H1 (cell line): ENCODE data around the gene AADACL2. TPM values are rescaled to one million over a fixed set of nuclear protein-coding genes. Genes with fewer than 3 reads are reported as not detected.

ENCODE experiments used
- CTCF ChIA-PET: fragments of 300-600 bp; sonication (Branson Sonifier 250); formaldehyde crosslinking; loops from one replicate; lab custom pipeline; 2021; ENCODE audit not compliant: partially characterized antibody; lab: Charles Lee
- POLR2A ChIA-PET: fragments of 300-600 bp; sonication (Branson Sonifier 250); formaldehyde crosslinking; loops from one replicate; lab custom pipeline; 2021; ENCODE audit warnings: inconsistent platforms; ENCODE audit not compliant: partially characterized antibody; lab: Charles Lee
- DNase-seq, 2 experiments: peaks; one replicate each; pipeline versions ENCODE4 v3.0.0 to v3.0.0-alpha.2; 2010 to 2022; ENCODE audit warnings: low spot score in 2 of 2, low read depth in 1 of 2, mixed read lengths in 1 of 2
- FAIRE-seq: peaks from 2 replicates; lab custom pipeline; 2011; peaks lifted over from hg19 to GRCh38; lab: Jason Lieb, UNC
- H2AFZ ChIP-seq: 2 replicates; pipeline ENCODE4 v1.8.1; 2012; ENCODE audit warnings: low read length, inconsistent platforms
- H2AK5ac ChIP-seq: 2 replicates; pipeline ENCODE4 v1.6.1; 2013; ENCODE audit warnings: low read depth, low read length
- H2BK120ac ChIP-seq: replicated peaks from 2 replicates; pipeline ENCODE3; 2013; ENCODE audit warnings: low read depth, low read length, inconsistent platforms
- H2BK12ac ChIP-seq: 2 replicates; pipeline ENCODE4 v1.6.1; 2013; ENCODE audit warnings: low read depth, low read length
- H2BK15ac ChIP-seq: 2 replicates; pipeline ENCODE4 v1.6.1; 2013; ENCODE audit warnings: low read length
- H2BK20ac ChIP-seq: 2 replicates; pipeline ENCODE4 v1.6.1; 2013; ENCODE audit warnings: low read length
- H2BK5ac ChIP-seq: 2 replicates; pipeline ENCODE4 v1.6.1; 2013; ENCODE audit warnings: low read depth, low read length
- H3K14ac ChIP-seq: 2 replicates; pipeline ENCODE4 v1.6.1; 2013; ENCODE audit warnings: inconsistent platforms; ENCODE audit not compliant: insufficient read length
- H3K18ac ChIP-seq: 2 replicates; pipeline ENCODE4 v1.6.1; 2013; ENCODE audit warnings: low read length; ENCODE audit errors: extremely low read depth
- H3K23ac ChIP-seq: 2 replicates; pipeline ENCODE4 v1.6.1; 2013; ENCODE audit warnings: inconsistent platforms; ENCODE audit not compliant: insufficient read length
- H3K23me2 ChIP-seq: 2 replicates; pipeline ENCODE4 v1.6.1; 2013; ENCODE audit warnings: low read depth, low read length
- H3K27ac ChIP-seq: 2 replicates; pipeline ENCODE4 v1.6.1; 2011; ENCODE audit warnings: low read depth, low read length, inconsistent platforms
- H3K27me3 ChIP-seq, 4 experiments: replicated peaks in 1 of 4; 1 replicate in 1 of 4; 2 replicates in 3 of 4; pipeline versions ENCODE4 v1.6.1 to v1.8.1; 2011 to 2013; ENCODE audit warnings: low read length in 3 of 4, mild to moderate bottlenecking in 3 of 4, inconsistent platforms in 2 of 4, mixed read lengths in 2 of 4, moderate library complexity in 1 of 4; ENCODE audit not compliant: control insufficient read depth in 3 of 4, insufficient read depth in 3 of 4; ENCODE audit errors: extremely low read depth in 1 of 4
- H3K36me3 ChIP-seq, 4 experiments: 2 replicates each; pipeline versions ENCODE4 v1.6.1 to v1.8.1; 2011 to 2013; ENCODE audit warnings: mild to moderate bottlenecking in 4 of 4, low read length in 3 of 4, moderate library complexity in 2 of 4, control low read depth in 1 of 4, inconsistent platforms in 1 of 4; ENCODE audit not compliant: insufficient read depth in 4 of 4, control insufficient read depth in 2 of 4
- H3K4ac ChIP-seq: replicated peaks from 2 replicates; pipeline ENCODE3; 2013; ENCODE audit warnings: low read length, low read depth, mixed read lengths, inconsistent platforms; ENCODE audit not compliant: insufficient read length
- H3K4me1 ChIP-seq, 4 experiments: replicated peaks in 1 of 4; 1 replicate in 1 of 4; 2 replicates in 3 of 4; pipeline versions ENCODE4 v1.6.1 to v1.8.1; 2011 to 2013; ENCODE audit warnings: low read length in 3 of 4, inconsistent platforms in 2 of 4, mixed read lengths in 1 of 4; ENCODE audit not compliant: insufficient read depth in 4 of 4, control insufficient read depth in 3 of 4
- H3K4me2 ChIP-seq, 2 experiments: 2 replicates each; pipeline versions ENCODE4 v1.6.1 to v1.8.1; 2011 to 2013; ENCODE audit warnings: low read depth in 2 of 2, low read length in 2 of 2, control low read depth in 1 of 2, inconsistent platforms in 1 of 2, mild to moderate bottlenecking in 1 of 2; ENCODE audit not compliant: insufficient read depth in 1 of 2
- H3K4me3 ChIP-seq, 4 experiments: fragments of 200-600, 300-600 bp in 1 of 4; sonication (generic), shearing (Covaris generic), sonication (Bioruptor Twin) in 1 of 4; 2 replicates each; pipeline versions ENCODE4 v1.5.1 to v1.8.1; 2011 to 2016; ENCODE audit warnings: low read length in 4 of 4, low read depth in 3 of 4, control low read depth in 2 of 4, inconsistent platforms in 2 of 4, mild to moderate bottlenecking in 2 of 4, mixed read lengths in 1 of 4, moderate library complexity in 1 of 4; ENCODE audit not compliant: insufficient read depth in 2 of 4; ENCODE audit errors: extremely low read depth in 1 of 4
- H3K56ac ChIP-seq: replicated peaks from 2 replicates; pipeline ENCODE3; 2013; ENCODE audit warnings: low read depth, mild to moderate bottlenecking, mixed read lengths, low read length, inconsistent platforms; ENCODE audit not compliant: insufficient read length
- H3K79me1 ChIP-seq: 2 replicates; pipeline ENCODE4 v1.6.1; 2013; ENCODE audit warnings: low read depth, low read length, control low read depth
- H3K79me2 ChIP-seq, 2 experiments: 2 replicates each; pipeline versions ENCODE4 v1.6.1 to v1.8.1; 2012 to 2013; ENCODE audit warnings: low read length in 2 of 2, mild to moderate bottlenecking in 2 of 2, inconsistent platforms in 1 of 2; ENCODE audit not compliant: insufficient read depth in 2 of 2, control insufficient read depth in 1 of 2
- H3K9ac ChIP-seq, 4 experiments: replicated peaks in 1 of 4; 1 replicate in 1 of 4; 2 replicates in 3 of 4; pipeline versions ENCODE4 v1.6.1 to v1.8.1; 2011 to 2013; ENCODE audit warnings: low read depth in 3 of 4, low read length in 3 of 4, control low read depth in 2 of 4, mild to moderate bottlenecking in 2 of 4, moderate library complexity in 2 of 4, inconsistent platforms in 1 of 4; ENCODE audit errors: extremely low read depth in 1 of 4
- H3K9me3 ChIP-seq, 2 experiments: 2 replicates each; pipeline versions ENCODE4 v1.6.1 to v1.8.1; 2012 to 2013; ENCODE audit warnings: mild to moderate bottlenecking in 2 of 2, moderate library complexity in 2 of 2, control low read depth in 1 of 2, inconsistent platforms in 1 of 2, low read depth in 1 of 2, low read length in 1 of 2, mixed read lengths in 1 of 2; ENCODE audit not compliant: insufficient read depth in 2 of 2
- H4K20me1 ChIP-seq, 2 experiments: replicated peaks in 1 of 2; 2 replicates each; pipeline versions ENCODE3 to v1.8.1; 2011 to 2013; ENCODE audit warnings: inconsistent platforms in 2 of 2, low read length in 2 of 2, mild to moderate bottlenecking in 1 of 2; ENCODE audit not compliant: insufficient read depth in 2 of 2, control insufficient read depth in 1 of 2
- H4K5ac ChIP-seq: 2 replicates; pipeline ENCODE4 v1.6.1; 2013; ENCODE audit warnings: low read length, low read depth, mixed read lengths, inconsistent platforms; ENCODE audit not compliant: insufficient read length
- H4K8ac ChIP-seq: 2 replicates; pipeline ENCODE4 v1.8.0; 2013; ENCODE audit warnings: mild to moderate bottlenecking, moderate library complexity, low read length, inconsistent platforms; ENCODE audit not compliant: insufficient read depth; ENCODE audit errors: extremely low read depth
- H4K91ac ChIP-seq: replicated peaks from 2 replicates; pipeline ENCODE3; 2013; ENCODE audit warnings: low read length, mixed read lengths, inconsistent platforms; ENCODE audit not compliant: insufficient read length
- CHD1 ChIP-seq: IDR thresholded peaks from 2 replicates; pipeline ENCODE4 v1.6.1; 2012; ENCODE audit warnings: low read depth, low read length, improper control_type of control experiment
- CHD2 ChIP-seq: IDR thresholded peaks from 2 replicates; pipeline ENCODE4 v1.6.1; 2012; ENCODE audit warnings: low read length, improper control_type of control experiment
- TEAD4 ChIP-seq: IDR thresholded peaks from 2 replicates; pipeline ENCODE4 v1.6.1; 2012; ENCODE audit warnings: low read depth, low read length, inconsistent platforms, mixed read lengths
- ZNF274 ChIP-seq: IDR thresholded peaks from 2 replicates; pipeline ENCODE4 v1.7.0; 2012; ENCODE audit warnings: low read length, borderline replicate concordance; ENCODE audit errors: extremely low read depth
- WGBS, 2 experiments: shearing (Covaris generic) in 1 of 2; methylation state at CpG; one replicate each; pipeline versions ENCODE4 v1.1.6 to v1.1.7; 2013 to 2015; ENCODE audit warnings: low lambda C conversion rate in 2 of 2, mixed read lengths in 2 of 2, inconsistent platforms in 1 of 2, low coverage in 1 of 2, missing lambda C conversion rate in 1 of 2; ENCODE audit not compliant: insufficient replicate concordance in 2 of 2, insufficient coverage in 1 of 2, insufficient read length in 1 of 2; ENCODE audit errors: extremely low coverage in 1 of 2, missing lambda C conversion rate in 1 of 2; 5-methylcytosine and 5-hydroxymethylcytosine counted together
- polyA plus RNA-seq, 7 experiments: library from polyadenylated mRNA; depleted of rRNA in 3 of 7; stranded (reverse) in 5 of 7; unstranded in 2 of 7; fragments of >200 nt in 5 of 7; fragments of 200-250 nt in 2 of 7; gene quantifications; 1 replicate in 5 of 7; 2 replicates in 1 of 7; 4 replicates in 1 of 7; pipeline versions ENCODE4 v1.2.1 to v1.2.3, GENCODE V29; 2011 to 2013; ENCODE audit warnings: missing spikeins in 2 of 7, mixed read lengths in 2 of 7
- total RNA-seq: library from RNA; stranded (reverse); fragmentation: NEBNext Ultra II Directional; extraction: Animal tissue kit (Norgen Biotek cat#: 25700); gene quantifications from 2 replicates; pipeline ENCODE4 v1.2.1, GENCODE V29; 2021

The AADACL2 gene
- total and polyA plus RNA-seq, 2 of the 8 experiments (the other 6 are each of a cell fraction or from before 2014, with no cell fraction given): not detected

GRCh38 chr3:151796105-151796680, 62.5 kb downstream of the AADACL2 start:
- H3K18ac ChIP-seq: no peak overlapping the region
- no peaks in the 10 kb centered on the region for H3K79me1 ChIP-seq
- H2AK5ac ChIP-seq: no peak overlapping the region
- H3K9me3 ChIP-seq: no peaks in the 10 kb centered on the region
- H3K27ac ChIP-seq: no peak overlapping the region
- no peak overlapping the region for H4K91ac ChIP-seq
- no peak overlapping the region for H2BK12ac ChIP-seq
- H3K27me3 ChIP-seq: no peaks in the 10 kb centered on the region
- ChIA-PET POLR2A (no interaction called here), CTCF (no interaction called here)
- WGBS, 2 experiments: no CpG with 5 or more reads among the region's 1 CpG
- H3K4me2 ChIP-seq: no peak overlapping the region
- H3K23ac ChIP-seq: no peak overlapping the region
- H4K5ac ChIP-seq: no peak overlapping the region
- H3K56ac ChIP-seq: no peak overlapping the region
- H2AFZ ChIP-seq: no peak overlapping the region
- H2BK120ac ChIP-seq: no peak overlapping the region
- H3K4ac ChIP-seq: no peak overlapping the region
- no peaks in the 10 kb centered on the region for H3K4me1 ChIP-seq
- H3K79me2 ChIP-seq: no peaks in the 10 kb centered on the region
- H4K8ac ChIP-seq: no peak overlapping the region
- no peak for FAIRE-seq
- H3K14ac ChIP-seq: no peak overlapping the region
- H3K23me2 ChIP-seq: no peaks in the 10 kb centered on the region
- H2BK20ac ChIP-seq: no peak overlapping the region
- no peaks in the 10 kb centered on the region for H3K36me3 ChIP-seq
- no peak for DNase-seq
- TF ChIP-seq ZNF274 (no peak), CHD1 (no peak), TEAD4 (no peak), CHD2 (no peak)
- H4K20me1 ChIP-seq: no peaks in the 10 kb centered on the region
- H2BK5ac ChIP-seq: no peak overlapping the region
- no peak overlapping the region for H2BK15ac ChIP-seq
- H3K9ac ChIP-seq: no peak overlapping the region
- H3K4me3 ChIP-seq: no peak overlapping the region
